WERI-Rb-1 (cell line): ENCODE results near the gene SDK2.

Experiments used
- DNase-seq: peaks from one replicate; pipeline ENCODE4 v3.0.0-alpha.2; 2020
- H3K27ac ChIP-seq: fragments of 250-450 bp; sonication (Bioruptor Pico); 2 replicates; pipeline ENCODE4 v1.5.1; 2020; ENCODE audit warnings: mild to moderate bottlenecking, moderate library complexity
- H3K27me3 ChIP-seq: fragments of 250-450 bp; sonication (Bioruptor Pico); 2 replicates; pipeline ENCODE4 v1.5.1; 2021; ENCODE audit warnings: mild to moderate bottlenecking, low read depth, moderate library complexity; ENCODE audit not compliant: insufficient read depth, severe bottlenecking
- H3K36me3 ChIP-seq: fragments of 250-450 bp; sonication (Bioruptor Pico); 2 replicates; pipeline ENCODE4 v1.5.1; 2020; ENCODE audit warnings: mild to moderate bottlenecking, moderate library complexity
- H3K4me3 ChIP-seq: 2 replicates; pipeline ENCODE4 v1.5.1; 2011; ENCODE audit warnings: low read depth, mild to moderate bottlenecking, control low read depth, low read length
- H3K9me3 ChIP-seq: fragments of 250-450 bp; sonication (Bioruptor Pico); 2 replicates; pipeline ENCODE4 v1.5.1; 2021; ENCODE audit warnings: mild to moderate bottlenecking, moderate library complexity; ENCODE audit not compliant: severe bottlenecking
- CTCF ChIP-seq: IDR thresholded peaks from 2 replicates; pipeline ENCODE4 v1.5.1; 2011; ENCODE audit warnings: low read depth, mild to moderate bottlenecking, control low read depth, inconsistent platforms, low read length

The SDK2 gene

GRCh38 chr17:73600103-73600871, 44.0 kb downstream of the SDK2 start:
- TF ChIP-seq CTCF: no peak
- Histone ChIP-seq H3K36me3 (peaks cover 9% of the 10 kb centered on the region), H3K9me3 (peaks cover 7% of the 10 kb centered on the region), H3K27me3 (no peaks in the 10 kb centered on the region), H3K27ac (peak overlapping the region; percentile 45), H3K4me3 (no peak overlapping the region)
- peak; percentile 72 for DNase-seq

GRCh38 chr17:73599599-73599998, 44.6 kb downstream of the SDK2 start:
- peaks cover 9% of the 10 kb centered on the region for H3K36me3 ChIP-seq
- no peak for DNase-seq
- TF ChIP-seq CTCF: no peak

GRCh38 chr17:73598212-73598611, 46.0 kb downstream of the SDK2 start:
- Histone ChIP-seq H3K36me3 (peaks cover 6% of the 10 kb centered on the region), H3K4me3 (no peak overlapping the region), H3K27ac (no peak overlapping the region), H3K9me3 (peaks cover 3% of the 10 kb centered on the region), H3K27me3 (no peaks in the 10 kb centered on the region)
- TF ChIP-seq CTCF: no peak
- no peak for DNase-seq

More at GRCh38 chr17:73599599-73599998, 44.6 kb downstream of the SDK2 start:
- peak overlapping the region; percentile 1; the same call in 1 of the 2 replicates for H3K27ac ChIP-seq
- no peaks in the 10 kb centered on the region for H3K27me3 ChIP-seq
- no peak overlapping the region for H3K4me3 ChIP-seq
- H3K9me3 ChIP-seq: peaks cover 7% of the 10 kb centered on the region

- TF ChIP-seq CTCF: no peak
- H3K4me3 ChIP-seq: no peak overlapping the region
- H3K27me3 ChIP-seq: no peaks in the 10 kb centered on the region
- no peak for DNase-seq
- H3K9me3 ChIP-seq: no peaks in the 10 kb centered on the region
- H3K27ac ChIP-seq: peak overlapping the region; percentile 50
- no peaks in the 10 kb centered on the region; the same call in 1 of the 2 replicates for H3K36me3 ChIP-seq
Measured at GRCh38 chr17:73595931-73596330, 48.3 kb downstream of the SDK2 start.

- Histone ChIP-seq H3K9me3 (no peaks in the 10 kb centered on the region), H3K36me3 (no peaks in the 10 kb centered on the region; the same call in 1 of the 2 replicates), H3K27ac (peak overlapping the region; percentile 50), H3K27me3 (no peaks in the 10 kb centered on the region), H3K4me3 (no peak overlapping the region)
- peak; percentile 96 for TF ChIP-seq CTCF
- peak; percentile 94 for DNase-seq
Measured at GRCh38 chr17:73595479-73595878, 48.8 kb downstream of the SDK2 start.
